GM12864 (cell line): Measurements from ENCODE around the gene CCDC174.

Experiments used
- DNase-seq: peaks from one replicate; pipeline ENCODE4 v3.0.0-alpha.2; 2011; ENCODE audit warnings: low read depth
- H3K4me3 ChIP-seq: 2 replicates; pipeline ENCODE4 v1.5.1; 2011; ENCODE audit warnings: mild to moderate bottlenecking, low read depth, low read length, control low read depth
- TF ChIP-seq, protein P1 (sequence below): IDR thresholded peaks from 2 replicates; pipeline ENCODE4 v1.5.1; 2011; ENCODE audit warnings: low read depth, mild to moderate bottlenecking, moderate library complexity, low read length, control low read depth, inconsistent platforms; ENCODE audit errors: missing control alignments

CCDC174 gene

DNA sequence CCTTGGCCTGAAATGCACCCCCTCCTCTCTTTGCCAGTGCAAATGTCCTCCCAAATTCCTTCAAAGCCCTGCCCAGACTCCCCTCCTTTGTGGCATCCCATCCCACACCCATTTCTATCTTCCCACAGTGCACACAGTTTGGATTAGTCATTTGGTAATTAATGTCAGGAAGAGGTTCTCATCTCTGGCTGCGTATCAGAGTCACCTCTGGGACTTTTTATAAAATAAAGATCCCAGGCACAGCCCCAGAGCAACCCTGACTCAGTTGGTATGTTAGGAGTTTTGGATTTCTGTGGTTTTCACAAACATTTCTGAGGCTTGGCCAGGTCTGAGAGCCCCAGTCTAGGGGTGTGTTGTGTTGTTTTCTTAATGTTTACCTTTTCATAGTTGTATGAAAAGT lies 65.0 kb downstream of the CCDC174 start:
- H3K4me3 ChIP-seq, result no peak overlapping the region
- DNase-seq, result no peak
- TF ChIP-seq, protein P1, sequence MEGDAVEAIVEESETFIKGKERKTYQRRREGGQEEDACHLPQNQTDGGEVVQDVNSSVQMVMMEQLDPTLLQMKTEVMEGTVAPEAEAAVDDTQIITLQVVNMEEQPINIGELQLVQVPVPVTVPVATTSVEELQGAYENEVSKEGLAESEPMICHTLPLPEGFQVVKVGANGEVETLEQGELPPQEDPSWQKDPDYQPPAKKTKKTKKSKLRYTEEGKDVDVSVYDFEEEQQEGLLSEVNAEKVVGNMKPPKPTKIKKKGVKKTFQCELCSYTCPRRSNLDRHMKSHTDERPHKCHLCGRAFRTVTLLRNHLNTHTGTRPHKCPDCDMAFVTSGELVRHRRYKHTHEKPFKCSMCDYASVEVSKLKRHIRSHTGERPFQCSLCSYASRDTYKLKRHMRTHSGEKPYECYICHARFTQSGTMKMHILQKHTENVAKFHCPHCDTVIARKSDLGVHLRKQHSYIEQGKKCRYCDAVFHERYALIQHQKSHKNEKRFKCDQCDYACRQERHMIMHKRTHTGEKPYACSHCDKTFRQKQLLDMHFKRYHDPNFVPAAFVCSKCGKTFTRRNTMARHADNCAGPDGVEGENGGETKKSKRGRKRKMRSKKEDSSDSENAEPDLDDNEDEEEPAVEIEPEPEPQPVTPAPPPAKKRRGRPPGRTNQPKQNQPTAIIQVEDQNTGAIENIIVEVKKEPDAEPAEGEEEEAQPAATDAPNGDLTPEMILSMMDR, result no peak

DNA sequence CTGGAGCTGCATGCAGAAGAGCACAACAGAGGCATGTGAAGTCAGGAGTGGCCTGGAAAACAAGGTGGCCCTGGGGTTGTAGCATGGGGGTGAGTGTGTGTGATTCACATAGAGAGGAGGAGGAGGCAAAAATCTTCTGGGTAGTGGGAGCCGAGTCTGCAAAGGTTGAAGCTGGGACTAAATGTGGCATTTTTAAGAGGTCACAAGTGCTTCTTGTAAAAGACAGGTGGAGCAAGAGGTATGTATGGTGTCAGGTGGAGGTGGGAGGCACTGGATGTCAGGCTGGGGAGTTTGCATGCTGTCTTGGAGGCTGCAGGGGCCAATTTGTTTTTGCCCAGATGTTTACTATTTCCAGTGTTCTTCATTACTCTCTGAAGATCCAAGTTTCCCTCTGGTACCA lies 65.7 kb downstream of the CCDC174 start:
- no peak for DNase-seq
- no peak overlapping the region for H3K4me3 ChIP-seq
- TF ChIP-seq, protein P1, result no peak

DNA sequence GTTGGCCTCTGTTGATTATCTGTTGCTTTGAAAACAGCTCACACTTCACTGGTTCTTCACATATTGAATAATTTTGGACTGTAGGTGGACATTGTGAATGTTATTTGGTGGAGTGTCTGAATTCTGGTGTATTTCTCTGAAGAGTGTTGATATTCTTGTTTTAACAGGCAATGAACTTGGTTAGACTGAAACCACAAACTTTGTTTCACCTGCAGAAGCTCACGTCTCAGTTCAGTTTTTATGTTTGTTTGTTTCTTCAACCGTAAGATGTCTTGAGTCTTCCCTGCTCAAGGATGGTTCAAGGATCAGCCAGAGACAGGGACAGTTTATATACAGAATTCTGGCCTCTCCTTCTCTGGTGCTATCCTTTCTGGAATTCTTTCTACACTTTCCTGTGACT lies 67.0 kb downstream of the CCDC174 start:
- TF ChIP-seq, protein P1, result no peak
- peak; percentile 40 for DNase-seq
- H3K4me3 ChIP-seq, result no peak overlapping the region

DNA sequence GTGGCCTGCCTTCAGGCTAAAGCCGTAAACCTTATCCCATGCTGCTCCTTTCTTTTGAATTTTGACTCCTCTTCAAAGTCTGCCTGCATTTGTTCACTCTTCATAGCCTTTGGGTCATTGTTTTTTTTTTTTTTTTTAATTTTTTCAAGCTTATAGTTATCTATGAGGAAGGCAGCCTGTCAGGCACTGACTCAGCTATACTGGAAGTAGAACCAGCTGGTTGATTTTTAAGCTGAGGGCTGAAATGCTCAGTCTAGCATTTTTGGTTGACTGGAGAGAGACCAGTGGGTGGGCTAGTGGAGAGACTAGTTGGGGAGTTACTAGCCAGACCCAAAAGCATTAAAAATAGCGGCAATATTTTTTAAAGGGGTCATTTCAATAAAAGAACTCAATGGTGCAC lies 67.4 kb downstream of the CCDC174 start:
- no peak overlapping the region for H3K4me3 ChIP-seq
- TF ChIP-seq, protein P1, result no peak
- no peak for DNase-seq

DNA sequence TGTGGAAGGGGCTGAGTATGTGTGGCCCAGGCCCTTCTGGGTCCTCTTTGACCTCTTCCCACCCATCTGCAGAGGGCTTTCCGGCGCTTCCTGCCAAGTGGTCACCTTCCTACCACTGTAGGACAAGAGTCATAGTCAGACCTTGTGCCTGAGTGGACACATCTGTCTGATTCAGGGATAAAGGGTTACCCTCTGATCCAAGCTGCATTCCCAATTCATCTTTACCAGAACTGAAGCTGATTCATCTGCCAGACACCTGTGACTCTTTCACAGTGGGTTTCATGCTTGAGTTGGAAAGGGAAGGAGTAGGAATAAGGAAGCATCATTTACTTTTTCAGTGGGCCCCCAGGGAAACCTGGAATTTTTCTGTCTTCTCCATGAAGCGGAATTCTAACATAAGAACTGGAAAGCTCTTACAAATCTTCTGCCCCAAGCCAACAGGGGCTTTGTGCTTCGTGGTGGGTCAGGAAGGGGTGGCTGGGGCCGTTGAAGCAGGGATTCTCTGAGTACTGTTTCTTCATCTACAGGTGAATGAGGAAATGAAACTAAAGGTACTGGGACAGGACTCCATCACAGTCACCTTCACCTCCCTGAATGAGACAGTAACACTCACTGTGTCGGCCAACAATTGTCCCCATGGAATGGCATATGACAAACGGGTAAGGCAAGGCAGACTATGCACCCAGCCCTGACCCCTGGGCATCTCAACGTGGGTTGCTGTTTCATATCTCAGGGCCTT lies 69.7 kb downstream of the CCDC174 start:
- no peak for DNase-seq
- no peak overlapping the region for H3K4me3 ChIP-seq
- TF ChIP-seq, protein P1, result no peak
